ENCODE results near the gene YBEY. TPM values are rescaled to one million over a fixed set of nuclear protein-coding genes. Genes with fewer than 3 reads are reported as not detected.

YBEY gene
- polyA plus RNA-seq, 1 of the 3 experiments (the other 2 are of a cell fraction): 47.5 TPM

- no peak overlapping the region for H3K9ac ChIP-seq
- WGBS (ENCODE audit: low lambda C conversion rate): 93% methylated on average over 17 of the region's 20 CpGs
- H4K20me1 ChIP-seq (ENCODE audit: insufficient read depth): no peaks in the 10 kb centered on the region
- no peak overlapping the region for H3K4me2 ChIP-seq
- H3K27ac ChIP-seq (ENCODE audit: low read depth in 2 of 2, low read length in 1 of 2): no peak overlapping the region
- no peak for TF ChIP-seq ELF1 (IDR thresholded peaks at IDR 0.05)
- TF ChIP-seq MXI1 (IDR thresholded peaks at IDR 0.05; ENCODE audit: low read depth, low read length): no peak
- DNase-seq: no peak
- H3K4me3 ChIP-seq (ENCODE audit: low read depth in 2 of 2, low read length in 1 of 2): no peak overlapping the region
- no peaks in the 10 kb centered on the region for H3K9me2 ChIP-seq
- no peak overlapping the region for H2AFZ ChIP-seq (ENCODE audit: low read depth)
- H3K27me3 ChIP-seq (ENCODE audit: insufficient read depth): no peaks in the 10 kb centered on the region
- no peaks in the 10 kb centered on the region for H3F3A ChIP-seq (replicated peaks; ENCODE audit: insufficient read depth)
- no peaks in the 10 kb centered on the region for H3K9me3 ChIP-seq
- H3K36me3 ChIP-seq (replicated peaks in 1 of 2; ENCODE audit: control insufficient read depth in 1 of 2, insufficient read depth in 2 of 2, low read length in 1 of 2): peaks cover 22 to 23% of the 10 kb centered on the region in 2 experiments
- H3K79me2 ChIP-seq (ENCODE audit: insufficient read depth): peaks cover 69% of the 10 kb centered on the region
- POLR2A ChIA-PET: no interaction called here
- CTCF ChIA-PET: no interaction called here
- H3K4me1 ChIP-seq (ENCODE audit: control insufficient read depth in 1 of 2, insufficient read depth in 2 of 2, low read depth in 1 of 2, low read length in 1 of 2): peaks cover 0 to 15% of the 10 kb centered on the region in 2 experiments; a peak in 1 of 4 replicates
Measured at GRCh38 chr21:46344219-46344915, 58.2 kb downstream of the YBEY start.

DNA sequence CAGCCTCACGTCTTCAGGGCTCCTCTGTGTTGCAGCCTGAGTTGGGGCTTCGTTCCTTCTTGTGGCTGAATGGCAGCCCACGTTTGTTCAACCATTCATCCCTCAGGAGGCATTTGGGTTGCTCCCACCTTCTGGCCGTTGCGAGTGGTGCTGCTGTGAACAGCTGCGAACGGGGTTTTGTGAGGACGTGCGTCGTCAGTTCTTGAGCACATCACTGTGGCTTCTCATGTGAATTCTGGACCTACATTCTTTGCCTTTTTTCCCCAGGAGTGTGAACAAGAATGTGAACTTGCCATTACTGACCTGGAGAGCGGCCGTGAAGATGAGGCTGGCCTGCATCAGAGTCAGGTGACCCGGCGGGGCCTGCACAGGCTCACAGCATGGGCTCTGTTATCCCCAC, 59.7 kb downstream of the YBEY start:
- Histone ChIP-seq H3K9ac (no peak overlapping the region), H3K4me3 (ENCODE audit: low read depth in 2 of 2, low read length in 1 of 2) (no peak overlapping the region), H2AFZ (ENCODE audit: low read depth) (no peak overlapping the region), H3K9me2 (no peaks in the 10 kb centered on the region), H3K79me2 (ENCODE audit: insufficient read depth) (peaks cover 54% of the 10 kb centered on the region), H3K36me3 (replicated peaks in 1 of 2; ENCODE audit: control insufficient read depth in 1 of 2, insufficient read depth in 2 of 2, low read length in 1 of 2) (peaks cover 26 to 33% of the 10 kb centered on the region in 2 experiments), H3K9me3 (no peaks in the 10 kb centered on the region), H3K4me1 (ENCODE audit: control insufficient read depth in 1 of 2, insufficient read depth in 2 of 2, low read depth in 1 of 2, low read length in 1 of 2) (peaks cover 0 to 15% of the 10 kb centered on the region in 2 experiments; a peak in 1 of 4 replicates), H4K20me1 (ENCODE audit: insufficient read depth) (no peaks in the 10 kb centered on the region), H3K4me2 (no peak overlapping the region), H3K27ac (ENCODE audit: low read depth in 2 of 2, low read length in 1 of 2) (no peak overlapping the region), H3F3A (replicated peaks; ENCODE audit: insufficient read depth) (no peaks in the 10 kb centered on the region), H3K27me3 (ENCODE audit: insufficient read depth) (no peaks in the 10 kb centered on the region)
- ChIA-PET CTCF (no interaction called here), POLR2A (no interaction called here)
- DNase-seq: no peak
- TF ChIP-seq GATA2 (CRISPR knock-in tag; IDR thresholded peaks at IDR 0.05): no peak
- no peak for TF ChIP-seq RFX5 (IDR thresholded peaks at IDR 0.05; ENCODE audit: low read length)
- TF ChIP-seq RAD21 (IDR thresholded peaks at IDR 0.05; ENCODE audit: low read length): no peak
- TF ChIP-seq TCF12 (IDR thresholded peaks at IDR 0.05): no peak
- no peak for TF ChIP-seq POLR2AphosphoS5 (IDR thresholded peaks at IDR 0.05; ENCODE audit: low read depth, low read length)
- TF ChIP-seq FOXJ3 (CRISPR knock-in tag; IDR thresholded peaks at IDR 0.05): no peak
- TF ChIP-seq MXI1 (IDR thresholded peaks at IDR 0.05; ENCODE audit: low read depth, low read length): no peak
- TF ChIP-seq MEF2A (IDR thresholded peaks at IDR 0.05; ENCODE audit: borderline replicate concordance, low read depth): no peak
- TF ChIP-seq RXRA (IDR thresholded peaks at IDR 0.05; ENCODE audit: borderline replicate concordance, low read depth): no peak
- no peak for TF ChIP-seq PBX3 (IDR thresholded peaks at IDR 0.05)
- no peak for TF ChIP-seq FOSL2 (IDR thresholded peaks at IDR 0.05; ENCODE audit: borderline replicate concordance, low read depth)
- TF ChIP-seq, protein P1, sequence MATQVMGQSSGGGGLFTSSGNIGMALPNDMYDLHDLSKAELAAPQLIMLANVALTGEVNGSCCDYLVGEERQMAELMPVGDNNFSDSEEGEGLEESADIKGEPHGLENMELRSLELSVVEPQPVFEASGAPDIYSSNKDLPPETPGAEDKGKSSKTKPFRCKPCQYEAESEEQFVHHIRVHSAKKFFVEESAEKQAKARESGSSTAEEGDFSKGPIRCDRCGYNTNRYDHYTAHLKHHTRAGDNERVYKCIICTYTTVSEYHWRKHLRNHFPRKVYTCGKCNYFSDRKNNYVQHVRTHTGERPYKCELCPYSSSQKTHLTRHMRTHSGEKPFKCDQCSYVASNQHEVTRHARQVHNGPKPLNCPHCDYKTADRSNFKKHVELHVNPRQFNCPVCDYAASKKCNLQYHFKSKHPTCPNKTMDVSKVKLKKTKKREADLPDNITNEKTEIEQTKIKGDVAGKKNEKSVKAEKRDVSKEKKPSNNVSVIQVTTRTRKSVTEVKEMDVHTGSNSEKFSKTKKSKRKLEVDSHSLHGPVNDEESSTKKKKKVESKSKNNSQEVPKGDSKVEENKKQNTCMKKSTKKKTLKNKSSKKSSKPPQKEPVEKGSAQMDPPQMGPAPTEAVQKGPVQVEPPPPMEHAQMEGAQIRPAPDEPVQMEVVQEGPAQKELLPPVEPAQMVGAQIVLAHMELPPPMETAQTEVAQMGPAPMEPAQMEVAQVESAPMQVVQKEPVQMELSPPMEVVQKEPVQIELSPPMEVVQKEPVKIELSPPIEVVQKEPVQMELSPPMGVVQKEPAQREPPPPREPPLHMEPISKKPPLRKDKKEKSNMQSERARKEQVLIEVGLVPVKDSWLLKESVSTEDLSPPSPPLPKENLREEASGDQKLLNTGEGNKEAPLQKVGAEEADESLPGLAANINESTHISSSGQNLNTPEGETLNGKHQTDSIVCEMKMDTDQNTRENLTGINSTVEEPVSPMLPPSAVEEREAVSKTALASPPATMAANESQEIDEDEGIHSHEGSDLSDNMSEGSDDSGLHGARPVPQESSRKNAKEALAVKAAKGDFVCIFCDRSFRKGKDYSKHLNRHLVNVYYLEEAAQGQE (IDR thresholded peaks at IDR 0.05; ENCODE audit: low read depth, low read length): no peak
- TF ChIP-seq NFIC (IDR thresholded peaks at IDR 0.05; ENCODE audit: borderline replicate concordance): no peak
- no peak for TF ChIP-seq CTCF (IDR thresholded peaks at IDR 0.05)
- no peak for TF ChIP-seq TEAD4 (IDR thresholded peaks at IDR 0.05; ENCODE audit: borderline replicate concordance, insufficient read depth)
- TF ChIP-seq JUND (IDR thresholded peaks at IDR 0.05): no peak
- no peak for TF ChIP-seq SMC3 (IDR thresholded peaks at IDR 0.05; ENCODE audit: low read depth, low read length)
- TF ChIP-seq TAF1 (IDR thresholded peaks at IDR 0.05; ENCODE audit: borderline replicate concordance, low read depth, low read length): no peak
- no peak for TF ChIP-seq USF2 (IDR thresholded peaks at IDR 0.05; ENCODE audit: borderline replicate concordance, low read depth, low read length)
- WGBS (ENCODE audit: low lambda C conversion rate): 98% methylated on average over 12 of the region's 14 CpGs
